GM12891 (cell line): ENCODE measurements around the gene ANGPTL4.

Source experiments
- POLR2A ChIP-seq: IDR thresholded peaks from 2 replicates; pipeline ENCODE4 v1.6.1; 2011; ENCODE audit warnings: low read depth, low read length, control low read depth
- POLR2AphosphoS5 ChIP-seq: IDR thresholded peaks from 2 replicates; pipeline ENCODE4 v1.6.1; 2011; ENCODE audit warnings: low read depth, low read length, control low read depth
- TAF1 ChIP-seq: IDR thresholded peaks from 2 replicates; pipeline ENCODE4 v1.6.1; 2011; ENCODE audit warnings: low read depth, low read length, control low read depth

- TF ChIP-seq POLR2AphosphoS5 (no peak), TAF1 (no peak), POLR2A (no peak)
These were observed 24.0 kb downstream of the ANGPTL4 start for GRCh38 chr19:8387688-8388611.
